Neural cell (in vitro differentiated cells): ENCODE data around the gene PTGER1.
A peak's percentile ranks its signal among the peaks of the same experiment; 100 is the strongest.

Experiments
- EZH2 ChIP-seq: fragments of 200-600, 300-800 bp; shearing (Covaris generic), sonication (generic); IDR thresholded peaks from 2 replicates; pipeline ENCODE4 v1.6.1; 2014; ENCODE audit warnings: antibody characterized with exemption, low read length, borderline replicate concordance, mild to moderate bottlenecking; ENCODE audit not compliant: insufficient read depth, poor library complexity, severe bottlenecking
- MXI1 ChIP-seq: fragments of 450-650 bp; conservative IDR thresholded peaks from 2 replicates; pipeline ENCODE4 v1.6.1; 2014; ENCODE audit warnings: antibody characterized with exemption, mild to moderate bottlenecking; ENCODE audit not compliant: poor library complexity, severe bottlenecking
- POLR2AphosphoS5 ChIP-seq: IDR thresholded peaks from 2 replicates; pipeline ENCODE4 v1.6.1; 2012
- SMC3 ChIP-seq: fragments of 450-650 bp; conservative IDR thresholded peaks from 2 replicates; pipeline ENCODE4 v1.6.1; 2014; ENCODE audit warnings: antibody characterized with exemption, mild to moderate bottlenecking, moderate library complexity; ENCODE audit not compliant: poor library complexity
- TAF1 ChIP-seq: IDR thresholded peaks from 2 replicates; pipeline ENCODE4 v1.6.1; 2012; ENCODE audit warnings: low read depth
- TF ChIP-seq, protein P1 (sequence below): fragments of 450-650 bp; IDR thresholded peaks from 2 replicates; pipeline ENCODE4 v1.5.1; 2014; ENCODE audit warnings: antibody characterized with exemption, mild to moderate bottlenecking, moderate library complexity; ENCODE audit not compliant: poor library complexity, severe bottlenecking
- TF ChIP-seq, protein P2 (sequence below): IDR thresholded peaks from 2 replicates; pipeline ENCODE4 v1.6.1; 2012; ENCODE audit warnings: borderline replicate concordance

DNA sequence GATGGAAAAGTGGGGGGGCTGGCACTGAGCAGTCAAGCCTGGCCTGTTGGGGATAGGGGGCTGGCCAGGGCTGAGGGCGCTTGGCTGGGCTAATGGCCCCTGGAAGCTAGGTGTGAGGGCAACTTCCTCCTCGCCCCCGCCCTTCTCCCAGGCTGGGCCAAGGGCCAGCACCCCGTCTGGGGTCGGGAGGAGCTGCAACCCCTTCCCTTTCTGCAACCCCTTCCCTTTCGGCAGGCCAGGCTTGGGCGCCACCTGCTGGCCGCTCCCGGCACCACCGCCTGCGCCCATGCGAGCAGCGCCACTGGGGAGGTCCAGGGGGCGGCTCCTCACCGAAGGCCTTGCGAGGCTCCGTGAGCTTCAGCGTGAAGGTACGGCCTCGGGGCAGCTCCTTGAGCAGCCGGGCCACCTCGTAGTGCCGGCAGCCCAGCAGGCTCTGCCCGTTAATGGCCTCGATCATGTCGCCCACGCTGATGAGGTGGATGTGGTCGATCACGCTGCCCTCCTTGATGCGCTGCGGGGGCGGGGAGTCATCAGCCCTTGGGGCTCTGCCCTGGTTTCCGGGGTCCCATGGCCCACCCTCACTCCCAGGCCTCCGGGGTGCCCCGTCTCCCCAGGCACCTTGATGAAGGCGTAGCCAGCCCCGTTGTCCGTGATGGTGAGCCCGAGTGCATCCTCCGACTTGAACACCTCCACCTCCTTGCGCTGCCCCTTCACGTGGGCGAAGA, 5.0 kb upstream of the PTGER1 start:
- TF ChIP-seq, protein P1, sequence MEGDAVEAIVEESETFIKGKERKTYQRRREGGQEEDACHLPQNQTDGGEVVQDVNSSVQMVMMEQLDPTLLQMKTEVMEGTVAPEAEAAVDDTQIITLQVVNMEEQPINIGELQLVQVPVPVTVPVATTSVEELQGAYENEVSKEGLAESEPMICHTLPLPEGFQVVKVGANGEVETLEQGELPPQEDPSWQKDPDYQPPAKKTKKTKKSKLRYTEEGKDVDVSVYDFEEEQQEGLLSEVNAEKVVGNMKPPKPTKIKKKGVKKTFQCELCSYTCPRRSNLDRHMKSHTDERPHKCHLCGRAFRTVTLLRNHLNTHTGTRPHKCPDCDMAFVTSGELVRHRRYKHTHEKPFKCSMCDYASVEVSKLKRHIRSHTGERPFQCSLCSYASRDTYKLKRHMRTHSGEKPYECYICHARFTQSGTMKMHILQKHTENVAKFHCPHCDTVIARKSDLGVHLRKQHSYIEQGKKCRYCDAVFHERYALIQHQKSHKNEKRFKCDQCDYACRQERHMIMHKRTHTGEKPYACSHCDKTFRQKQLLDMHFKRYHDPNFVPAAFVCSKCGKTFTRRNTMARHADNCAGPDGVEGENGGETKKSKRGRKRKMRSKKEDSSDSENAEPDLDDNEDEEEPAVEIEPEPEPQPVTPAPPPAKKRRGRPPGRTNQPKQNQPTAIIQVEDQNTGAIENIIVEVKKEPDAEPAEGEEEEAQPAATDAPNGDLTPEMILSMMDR: peak; percentile 82
- no peak for TF ChIP-seq EZH2
- TF ChIP-seq SMC3: peak; percentile 75
- no peak for TF ChIP-seq POLR2AphosphoS5
- TF ChIP-seq MXI1: peak; percentile 17
- no peak for TF ChIP-seq TAF1
- TF ChIP-seq, protein P2, sequence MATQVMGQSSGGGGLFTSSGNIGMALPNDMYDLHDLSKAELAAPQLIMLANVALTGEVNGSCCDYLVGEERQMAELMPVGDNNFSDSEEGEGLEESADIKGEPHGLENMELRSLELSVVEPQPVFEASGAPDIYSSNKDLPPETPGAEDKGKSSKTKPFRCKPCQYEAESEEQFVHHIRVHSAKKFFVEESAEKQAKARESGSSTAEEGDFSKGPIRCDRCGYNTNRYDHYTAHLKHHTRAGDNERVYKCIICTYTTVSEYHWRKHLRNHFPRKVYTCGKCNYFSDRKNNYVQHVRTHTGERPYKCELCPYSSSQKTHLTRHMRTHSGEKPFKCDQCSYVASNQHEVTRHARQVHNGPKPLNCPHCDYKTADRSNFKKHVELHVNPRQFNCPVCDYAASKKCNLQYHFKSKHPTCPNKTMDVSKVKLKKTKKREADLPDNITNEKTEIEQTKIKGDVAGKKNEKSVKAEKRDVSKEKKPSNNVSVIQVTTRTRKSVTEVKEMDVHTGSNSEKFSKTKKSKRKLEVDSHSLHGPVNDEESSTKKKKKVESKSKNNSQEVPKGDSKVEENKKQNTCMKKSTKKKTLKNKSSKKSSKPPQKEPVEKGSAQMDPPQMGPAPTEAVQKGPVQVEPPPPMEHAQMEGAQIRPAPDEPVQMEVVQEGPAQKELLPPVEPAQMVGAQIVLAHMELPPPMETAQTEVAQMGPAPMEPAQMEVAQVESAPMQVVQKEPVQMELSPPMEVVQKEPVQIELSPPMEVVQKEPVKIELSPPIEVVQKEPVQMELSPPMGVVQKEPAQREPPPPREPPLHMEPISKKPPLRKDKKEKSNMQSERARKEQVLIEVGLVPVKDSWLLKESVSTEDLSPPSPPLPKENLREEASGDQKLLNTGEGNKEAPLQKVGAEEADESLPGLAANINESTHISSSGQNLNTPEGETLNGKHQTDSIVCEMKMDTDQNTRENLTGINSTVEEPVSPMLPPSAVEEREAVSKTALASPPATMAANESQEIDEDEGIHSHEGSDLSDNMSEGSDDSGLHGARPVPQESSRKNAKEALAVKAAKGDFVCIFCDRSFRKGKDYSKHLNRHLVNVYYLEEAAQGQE: no peak
